ENCODE data around the gene PALLD.

The PALLD gene

GRCh38 chr4:168758351-168758876, 261.6 kb downstream of the PALLD start:
- DNase-seq = no peak
- in situ Hi-C loops (cut with MboI; ENCODE audit: low pct_unique_long_range_greater_than_20kb, low sequenced_read_pairs) = no loop called here

- DNase-seq = no peak
- in situ Hi-C loops (cut with MboI; ENCODE audit: low pct_unique_long_range_greater_than_20kb, low sequenced_read_pairs) = no loop called here
These were observed 262.5 kb downstream of the PALLD start for GRCh38 chr4:168759321-168759720.

- in situ Hi-C loops (cut with MboI; ENCODE audit: low pct_unique_long_range_greater_than_20kb, low sequenced_read_pairs) = no loop called here
- DNase-seq = no peak
These were observed 263.2 kb downstream of the PALLD start for GRCh38 chr4:168759959-168760527.

- no peak for DNase-seq
- in situ Hi-C loops (cut with MboI; ENCODE audit: low pct_unique_long_range_greater_than_20kb, low sequenced_read_pairs) = no loop called here
These were observed 264.2 kb downstream of the PALLD start for GRCh38 chr4:168761066-168761465.

- in situ Hi-C loops (cut with MboI; ENCODE audit: low pct_unique_long_range_greater_than_20kb, low sequenced_read_pairs) = no loop called here
- DNase-seq = no peak
These were observed 268.5 kb downstream of the PALLD start for GRCh38 chr4:168765322-168765721.

- in situ Hi-C loops (cut with MboI; ENCODE audit: low pct_unique_long_range_greater_than_20kb, low sequenced_read_pairs) = no loop called here
- no peak for DNase-seq
These were observed 268.9 kb downstream of the PALLD start for GRCh38 chr4:168765726-168766125.

- in situ Hi-C loops (cut with MboI; ENCODE audit: low pct_unique_long_range_greater_than_20kb, low sequenced_read_pairs) = no loop called here
- DNase-seq = no peak
These were observed 269.9 kb downstream of the PALLD start for GRCh38 chr4:168766604-168767316.

GRCh38 chr4:168769416-168769815, 272.6 kb downstream of the PALLD start:
- in situ Hi-C loops (cut with MboI; ENCODE audit: low pct_unique_long_range_greater_than_20kb, low sequenced_read_pairs) = no loop called here
- DNase-seq = no peak

- in situ Hi-C loops (cut with MboI; ENCODE audit: low pct_unique_long_range_greater_than_20kb, low sequenced_read_pairs) = no loop called here
- DNase-seq = no peak
These were observed 273.0 kb downstream of the PALLD start for GRCh38 chr4:168769837-168770236.

GRCh38 chr4:168771251-168771650, 274.4 kb downstream of the PALLD start:
- no peak for DNase-seq
- in situ Hi-C loops (cut with MboI; ENCODE audit: low pct_unique_long_range_greater_than_20kb, low sequenced_read_pairs) = no loop called here

- no peak for DNase-seq
- in situ Hi-C loops (cut with MboI; ENCODE audit: low pct_unique_long_range_greater_than_20kb, low sequenced_read_pairs) = no loop called here
These were observed 276.7 kb downstream of the PALLD start for GRCh38 chr4:168773388-168774195.

- DNase-seq = no peak
- in situ Hi-C loops (cut with MboI; ENCODE audit: low pct_unique_long_range_greater_than_20kb, low sequenced_read_pairs) = no loop called here
These were observed 279.5 kb downstream of the PALLD start for GRCh38 chr4:168776382-168776781.

- in situ Hi-C loops (cut with MboI; ENCODE audit: low pct_unique_long_range_greater_than_20kb, low sequenced_read_pairs) = no loop called here
These were observed 280.6 kb downstream of the PALLD start for GRCh38 chr4:168777277-168777965.

GRCh38 chr4:168781341-168781740, 284.5 kb downstream of the PALLD start:
- DNase-seq = no peak
- in situ Hi-C loops (cut with MboI; ENCODE audit: low pct_unique_long_range_greater_than_20kb, low sequenced_read_pairs) = no loop called here

More at GRCh38 chr4:168777277-168777965, 280.6 kb downstream of the PALLD start:
- no peak for DNase-seq

GRCh38 chr4:168781926-168782325, 285.1 kb downstream of the PALLD start:
- DNase-seq = no peak
- in situ Hi-C loops (cut with MboI; ENCODE audit: low pct_unique_long_range_greater_than_20kb, low sequenced_read_pairs) = no loop called here

GRCh38 chr4:168782439-168782838, 285.6 kb downstream of the PALLD start:
- no peak for DNase-seq
- in situ Hi-C loops (cut with MboI; ENCODE audit: low pct_unique_long_range_greater_than_20kb, low sequenced_read_pairs) = no loop called here

- in situ Hi-C loops (cut with MboI; ENCODE audit: low pct_unique_long_range_greater_than_20kb, low sequenced_read_pairs) = no loop called here
- DNase-seq = no peak
These were observed 288.1 kb downstream of the PALLD start for GRCh38 chr4:168784786-168785461.

- no peak for DNase-seq
- in situ Hi-C loops (cut with MboI; ENCODE audit: low pct_unique_long_range_greater_than_20kb, low sequenced_read_pairs) = no loop called here
These were observed 290.5 kb downstream of the PALLD start for GRCh38 chr4:168787334-168787733.

All from KBM-7 (cell line).